SK-MEL-5 (cell line): ENCODE measurements around the gene NEO1. TPM values are rescaled to one million over a fixed set of nuclear protein-coding genes. Genes with fewer than 3 reads are reported as not detected.

Source experiments
- DNase-seq: peaks from one replicate; pipeline ENCODE4 v3.0.0-alpha.2; 2016; ENCODE audit warnings: low read depth, low spot score
- in situ Hi-C: cut with HindIII; loops from 2 replicates; pipeline ENCODE4 v1.10.0; 2016; ENCODE audit warnings: low sequenced_read_pairs, high pct_unique_total_duplicates, low pct_unique_long_range_greater_than_20kb
- total RNA-seq: library from RNA; depleted of rRNA; stranded (reverse); fragments of >200 nt; shearing (Covaris generic); gene quantifications from 2 replicates; pipeline ENCODE4 v1.2.3, GENCODE V29; 2014

NEO1 gene
- total RNA-seq, 1 experiment from 2014 or later: 11.5 TPM

GRCh38 chr15:73323956-73324355 is 271.7 kb downstream of the NEO1 start:
- in situ Hi-C loops: no loop called here

GRCh38 chr15:73324496-73325170 is 272.4 kb downstream of the NEO1 start:
- no peak for DNase-seq
- in situ Hi-C loops: no loop called here

More at GRCh38 chr15:73323956-73324355, 271.7 kb downstream of the NEO1 start:
- DNase-seq: no peak

- DNase-seq: peak; percentile 17
- in situ Hi-C loops: no loop called here
Observed at GRCh38 chr15:73325191-73325861, 273.1 kb downstream of the NEO1 start.

GRCh38 chr15:73326157-73326556 is 273.9 kb downstream of the NEO1 start:
- no peak for DNase-seq
- in situ Hi-C loops: no loop called here

GRCh38 chr15:73328149-73328820 is 276.0 kb downstream of the NEO1 start:
- in situ Hi-C loops: no loop called here
- no peak for DNase-seq

GRCh38 chr15:73328981-73329380 is 276.7 kb downstream of the NEO1 start:
- no peak for DNase-seq
- in situ Hi-C loops: no loop called here

GRCh38 chr15:73329501-73330200 is 277.4 kb downstream of the NEO1 start:
- in situ Hi-C loops: no loop called here
- DNase-seq: no peak

- DNase-seq: peak; percentile 7
- in situ Hi-C loops: no loop called here
Observed at GRCh38 chr15:73330206-73331051, 278.2 kb downstream of the NEO1 start.

- DNase-seq: no peak
- in situ Hi-C loops: no loop called here
Observed at GRCh38 chr15:73331501-73331900, 279.2 kb downstream of the NEO1 start.

GRCh38 chr15:73331991-73332925 is 280.0 kb downstream of the NEO1 start:
- in situ Hi-C loops: no loop called here

GRCh38 chr15:73333001-73333400 is 280.7 kb downstream of the NEO1 start:
- in situ Hi-C loops: no loop called here
- DNase-seq: no peak

More at GRCh38 chr15:73331991-73332925, 280.0 kb downstream of the NEO1 start:
- DNase-seq: no peak

GRCh38 chr15:73334086-73334485 is 281.8 kb downstream of the NEO1 start:
- no peak for DNase-seq
- in situ Hi-C loops: no loop called here

GRCh38 chr15:73335026-73335425 is 282.8 kb downstream of the NEO1 start:
- in situ Hi-C loops: no loop called here

GRCh38 chr15:73335471-73335870 is 283.2 kb downstream of the NEO1 start:
- in situ Hi-C loops: no loop called here
- no peak for DNase-seq

More at GRCh38 chr15:73335026-73335425, 282.8 kb downstream of the NEO1 start:
- no peak for DNase-seq

GRCh38 chr15:73336756-73337155 is 284.5 kb downstream of the NEO1 start:
- no peak for DNase-seq
- in situ Hi-C loops: no loop called here

GRCh38 chr15:73337187-73337586 is 284.9 kb downstream of the NEO1 start:
- in situ Hi-C loops: no loop called here
- no peak for DNase-seq
